GM12874 (cell line): ENCODE data around the gene AKAP1.

Experiments
- CTCF ChIP-seq: IDR thresholded peaks from 2 replicates; pipeline ENCODE4 v1.5.1; 2011; ENCODE audit warnings: low read depth, mild to moderate bottlenecking, control low read depth, low read length, moderate library complexity; ENCODE audit not compliant: insufficient read depth

Gene AKAP1

GRCh38 chr17:57158325-57158724 lies 73.3 kb downstream of the AKAP1 start:
- TF ChIP-seq CTCF, result no peak

- TF ChIP-seq CTCF, result no peak
These were observed 73.7 kb downstream of the AKAP1 start for GRCh38 chr17:57158795-57159194.

GRCh38 chr17:57160624-57161023 lies 75.6 kb downstream of the AKAP1 start:
- no peak for TF ChIP-seq CTCF

- no peak for TF ChIP-seq CTCF
These were observed 79.8 kb downstream of the AKAP1 start for GRCh38 chr17:57164814-57165213.

- no peak for TF ChIP-seq CTCF
These were observed 80.7 kb downstream of the AKAP1 start for GRCh38 chr17:57165754-57166153.

GRCh38 chr17:57166803-57167202 lies 81.8 kb downstream of the AKAP1 start:
- TF ChIP-seq CTCF, result no peak

- TF ChIP-seq CTCF, result no peak
These were observed 83.6 kb downstream of the AKAP1 start for GRCh38 chr17:57168695-57169094.

- no peak for TF ChIP-seq CTCF
These were observed 85.8 kb downstream of the AKAP1 start for GRCh38 chr17:57170866-57171265.
